PC-9 (cell line): ENCODE results near the gene GOLPH3L. TPM values are rescaled to one million over a fixed set of nuclear protein-coding genes. Genes with fewer than 3 reads are reported as not detected.

Experiments used
- BruUV-seq: library from RNA; stranded (reverse); fragments of 400-500 nt; replicated peaks from 2 replicates; lab custom pipeline; 2021; lab: Mats Ljungman, UMichigan
- CTCF ChIA-PET: fragments of 300-600 bp; sonication (Branson Sonifier 250); formaldehyde crosslinking; loops from one replicate; lab custom pipeline; 2022; ENCODE audit warnings: antibody characterized with exemption; lab: Charles Lee
- POLR2A ChIA-PET: fragments of 300-600 bp; sonication (Branson Sonifier 250); formaldehyde crosslinking; loops from one replicate; lab custom pipeline; 2022; ENCODE audit warnings: antibody characterized with exemption; ENCODE audit not compliant: unreplicated experiment; lab: Charles Lee
- DNase-seq, 2 experiments: peaks; one replicate each; pipeline versions ENCODE4 v3.0.0 to v3.0.0-alpha.2; 2015 to 2022; ENCODE audit warnings: mixed read lengths in 1 of 2
- H2AFZ ChIP-seq: fragments of 200-600 bp; sonication (generic); 2 replicates; pipeline ENCODE4 v1.8.1; 2017; ENCODE audit warnings: antibody characterized with exemption
- H3F3A ChIP-seq: fragments of 200-600 bp; sonication (generic); 2 replicates; pipeline ENCODE4 v1.8.1; 2017; ENCODE audit warnings: antibody characterized with exemption, mild to moderate bottlenecking, low read depth; ENCODE audit not compliant: insufficient read depth
- H3K27ac ChIP-seq: fragments of 200-600 bp; sonication (generic); 2 replicates; pipeline ENCODE4 v1.6.1; 2016; ENCODE audit warnings: mixed run types
- H3K27me3 ChIP-seq: fragments of 200-600 bp; sonication (generic); 2 replicates; pipeline ENCODE4 v1.6.1; 2016; ENCODE audit warnings: low read depth, mixed run types; ENCODE audit not compliant: insufficient read depth
- H3K36me3 ChIP-seq: fragments of 200-600 bp; sonication (generic); 2 replicates; pipeline ENCODE4 v1.6.1; 2016; ENCODE audit warnings: low read depth, mixed run types
- H3K4me1 ChIP-seq: fragments of 200-600 bp; sonication (generic); replicated peaks from 2 replicates; pipeline ENCODE4 v1.6.1; 2016; ENCODE audit warnings: mixed run types; ENCODE audit not compliant: insufficient read depth
- H3K4me2 ChIP-seq: fragments of 200-600 bp; sonication (generic); 2 replicates; pipeline ENCODE4 v1.6.1; 2017; ENCODE audit warnings: mixed run types
- H3K4me3 ChIP-seq: fragments of 200-600 bp; sonication (generic); 2 replicates; pipeline ENCODE4 v1.6.1; 2016; ENCODE audit warnings: mixed run types
- H3K79me2 ChIP-seq: fragments of 200-600 bp; sonication (generic); 2 replicates; pipeline ENCODE4 v1.6.1; 2017; ENCODE audit warnings: low read depth, mixed run types
- H3K9me2 ChIP-seq: fragments of 200-600 bp; sonication (generic); 2 replicates; pipeline ENCODE4 v1.8.1; 2017; ENCODE audit warnings: mild to moderate bottlenecking; ENCODE audit not compliant: insufficient read depth
- H3K9me3 ChIP-seq: fragments of 200-600 bp; sonication (generic); 2 replicates; pipeline ENCODE4 v1.8.1; 2016; ENCODE audit warnings: low read depth; ENCODE audit not compliant: insufficient read depth
- H4K20me1 ChIP-seq: fragments of 200-600 bp; sonication (generic); 2 replicates; pipeline ENCODE4 v1.8.1; 2017; ENCODE audit not compliant: insufficient read depth
- CTCF ChIP-seq: fragments of 200-600 bp; sonication (generic); conservative IDR thresholded peaks from 2 replicates; pipeline ENCODE4 v1.6.1; 2017; ENCODE audit warnings: mixed run types, antibody characterized with exemption, mild to moderate bottlenecking, moderate library complexity
- EZH2 ChIP-seq: fragments of 200-600 bp; sonication (generic); IDR thresholded peaks from 2 replicates; pipeline ENCODE4 v1.8.0; 2017; ENCODE audit warnings: antibody characterized with exemption, low read depth
- intact Hi-C: fragments of 100-400 bp; cut with micrococcal nuclease; formaldehyde crosslinking; loops from one replicate; pipeline ENCODE4 v1.10.0; 2022; ENCODE audit not compliant: unreplicated experiment
- total RNA-seq: library from RNA; stranded (reverse); gene quantifications from 2 replicates; pipeline ENCODE4 v1.2.3, GENCODE V29; 2021

GOLPH3L gene
- total RNA-seq, 1 experiment from 2014 or later: 52.7 TPM

DNA sequence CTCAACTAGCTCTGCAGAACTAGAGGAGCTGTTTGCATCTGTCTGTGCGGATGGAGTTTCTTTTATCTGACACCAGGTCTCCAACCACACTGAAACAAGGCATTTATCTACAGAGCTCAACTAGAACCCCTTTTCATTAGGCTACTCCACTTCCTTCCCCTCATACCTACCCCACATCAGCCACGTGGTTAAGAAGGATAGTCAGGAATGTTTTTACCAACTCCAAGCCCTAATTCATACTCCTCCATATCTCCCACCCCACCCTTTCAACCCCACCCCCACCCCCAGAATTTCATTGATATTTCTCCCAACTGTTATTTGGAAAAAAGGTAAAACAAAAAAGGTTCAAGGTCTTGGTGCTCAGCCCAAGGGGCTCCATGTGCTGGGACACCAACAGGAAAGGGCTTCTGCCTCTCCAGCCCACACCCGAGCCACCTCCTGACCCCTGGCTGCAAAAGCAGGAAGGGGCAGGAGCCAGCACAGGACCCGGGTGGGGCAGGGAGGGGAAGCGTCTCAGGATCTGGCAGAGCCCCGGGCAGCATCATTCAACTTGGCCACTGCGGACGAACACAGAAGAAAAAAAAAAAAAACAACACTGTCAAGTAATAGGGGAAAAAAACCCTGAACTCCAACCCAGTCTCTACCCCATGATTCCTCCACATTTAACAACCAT lies 74.5 kb downstream of the GOLPH3L start:
- H4K20me1 ChIP-seq: no peaks in the 10 kb centered on the region
- H3K79me2 ChIP-seq: peaks cover 57% of the 10 kb centered on the region
- H3K9me3 ChIP-seq: no peaks in the 10 kb centered on the region
- H3F3A ChIP-seq: peaks cover 71% of the 10 kb centered on the region
- peak overlapping the region; percentile 64; the same call in 1 of the 2 replicates for H3K4me2 ChIP-seq
- no peak overlapping the region for H3K4me3 ChIP-seq
- intact Hi-C loops: loop anchor here (5.0 to 10.0 kb wide), 3 partner anchors 190 to 352 kb away; partner anchors contain the start of genes CERS2 and CIART
- no peaks in the 10 kb centered on the region for H3K27me3 ChIP-seq
- no peaks in the 10 kb centered on the region for H3K9me2 ChIP-seq
- TF ChIP-seq EZH2 (no peak), CTCF (no peak)
- H3K36me3 ChIP-seq: peaks cover 78% of the 10 kb centered on the region
- peak overlapping the region; percentile 90 for H3K27ac ChIP-seq
- ChIA-PET POLR2A (no interaction called here), CTCF (no interaction called here)
- BruUV-seq: no TSS peak
- no peak for DNase-seq
- H2AFZ ChIP-seq: no peak overlapping the region
- H3K4me1 ChIP-seq: peaks cover 64% of the 10 kb centered on the region

DNA sequence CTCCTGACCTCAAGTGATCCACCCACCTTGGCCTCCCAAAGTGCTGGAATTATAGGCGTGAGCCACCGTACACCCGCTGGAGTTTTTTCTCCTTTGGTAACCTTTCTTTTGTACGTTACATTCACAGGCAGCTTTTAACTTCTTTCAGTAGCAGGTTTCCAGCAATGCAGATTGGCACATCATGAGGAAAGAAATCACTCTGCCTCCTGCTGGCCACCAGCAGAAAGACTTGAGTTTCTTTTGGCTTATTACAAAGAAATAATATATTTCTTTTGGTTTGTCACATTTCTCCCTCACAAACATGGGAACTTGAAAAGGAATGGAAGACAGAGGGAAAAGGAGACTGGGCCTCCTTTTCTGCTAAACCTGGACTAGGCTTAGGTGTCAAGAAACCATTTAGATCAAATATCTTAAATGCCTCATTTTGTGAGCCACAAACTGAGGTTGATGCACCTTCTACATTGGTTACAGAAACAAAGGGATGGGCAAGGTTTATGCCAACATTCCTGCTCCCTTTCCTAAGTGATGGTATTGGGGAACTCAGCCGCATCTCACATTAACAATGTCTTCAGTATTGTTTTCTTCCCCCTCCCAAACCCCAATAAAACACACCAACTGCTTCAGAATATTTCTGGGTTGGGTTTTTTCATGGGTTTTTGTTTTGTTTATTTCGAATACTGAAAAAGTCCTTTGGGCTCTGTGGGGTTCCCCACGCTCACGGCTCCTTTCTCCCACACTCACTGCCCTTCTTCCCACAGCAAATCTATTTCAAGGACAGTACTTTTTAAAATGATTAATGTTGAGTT lies 75.3 kb downstream of the GOLPH3L start:
- intact Hi-C loops: loop anchor here (5.0 to 10.0 kb wide), 3 partner anchors 191 to 353 kb away; partner anchors contain the start of genes CERS2 and CIART
- peak overlapping the region; percentile 9; the same call in 1 of the 2 replicates for H3K27ac ChIP-seq
- no TSS peak for BruUV-seq
- no peak overlapping the region for H3K4me3 ChIP-seq
- H3K9me2 ChIP-seq: no peaks in the 10 kb centered on the region
- H2AFZ ChIP-seq: no peak overlapping the region
- H3K27me3 ChIP-seq: no peaks in the 10 kb centered on the region
- TF ChIP-seq CTCF (peak; percentile 73), EZH2 (no peak)
- peaks cover 56% of the 10 kb centered on the region for H3K79me2 ChIP-seq
- H4K20me1 ChIP-seq: no peaks in the 10 kb centered on the region
- peaks cover 57% of the 10 kb centered on the region for H3K4me1 ChIP-seq
- peaks cover 76% of the 10 kb centered on the region for H3K36me3 ChIP-seq
- DNase-seq: no peak
- ChIA-PET CTCF (interaction anchor here (0.6 kb wide), 1 partner anchor 61 kb away, joined by 10 read pairs; no protein-coding TSS in a partner anchor), POLR2A (interaction anchor here (0.6 kb wide), 1 partner anchor 42 kb away, joined by 6 read pairs; no protein-coding TSS in a partner anchor)
- no peaks in the 10 kb centered on the region for H3K9me3 ChIP-seq
- H3K4me2 ChIP-seq: no peak overlapping the region
- H3F3A ChIP-seq: peaks cover 71% of the 10 kb centered on the region

DNA sequence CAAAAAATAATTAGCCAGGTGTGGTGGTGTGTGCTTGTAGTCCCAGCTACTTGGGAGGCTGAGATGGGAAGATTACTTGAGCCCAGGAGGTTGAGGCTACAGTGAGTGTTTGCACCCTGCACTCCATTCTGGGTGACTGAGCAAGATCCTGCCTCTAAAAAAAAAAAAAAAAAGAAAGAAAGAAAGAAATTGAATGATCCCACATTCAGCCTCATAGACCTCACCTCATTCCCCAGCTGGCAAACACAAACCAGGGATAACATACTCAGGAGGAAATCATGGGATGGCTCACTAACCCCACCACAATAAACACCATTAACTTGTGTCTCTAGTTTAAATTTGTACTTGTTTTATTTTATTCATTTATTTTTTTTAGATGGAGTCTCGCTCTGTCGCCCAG lies 76.0 kb downstream of the GOLPH3L start:
- peaks cover 50% of the 10 kb centered on the region for H3K4me1 ChIP-seq
- no peak overlapping the region for H3K4me3 ChIP-seq
- CTCF ChIA-PET: interaction anchor here (0.6 kb wide), 1 partner anchor 60 kb away, joined by 10 read pairs; no protein-coding TSS in a partner anchor

More for the DNA sequence above, 76.0 kb downstream of the GOLPH3L start:
- POLR2A ChIA-PET: no interaction called here
- no peaks in the 10 kb centered on the region for H3K27me3 ChIP-seq
- peaks cover 71% of the 10 kb centered on the region for H3F3A ChIP-seq
- peaks cover 70% of the 10 kb centered on the region for H3K36me3 ChIP-seq
- no peak overlapping the region for H2AFZ ChIP-seq
- intact Hi-C loops: loop anchor here (5.0 to 10.0 kb wide), 3 partner anchors 191 to 354 kb away; partner anchors contain the start of genes CERS2 and CIART
- no peaks in the 10 kb centered on the region for H3K9me3 ChIP-seq
- BruUV-seq: no TSS peak
- no peak for DNase-seq
- H3K9me2 ChIP-seq: no peaks in the 10 kb centered on the region
- no peak overlapping the region for H3K4me2 ChIP-seq
- H3K79me2 ChIP-seq: peaks cover 49% of the 10 kb centered on the region
- TF ChIP-seq EZH2 (no peak), CTCF (no peak)
- no peaks in the 10 kb centered on the region for H4K20me1 ChIP-seq
- H3K27ac ChIP-seq: no peak overlapping the region
